Activated CD8-positive, alpha-beta memory T cell treated with anti-CD3 and anti-CD28 coated beads, Interleukin-2, amount 10 ng/mL, durations not matched to agents 7 days and 5 days (primary cell): Measurements from ENCODE around the gene CALM3. TPM values are rescaled to one million over a fixed set of nuclear protein-coding genes. Genes with fewer than 3 reads are reported as not detected.
"Not testable (repeated sequence)": the region's sequence is repeated elsewhere in the genome, so short reads cannot be mapped to it uniquely, and the experiment has no call there.

Source experiments
- ATAC-seq: fragments of 150-1000 bp; cut with Tn5 transposase; one replicate; pipeline ENCODE4 v1.10.0; 2021; ENCODE audit warnings: moderate library complexity
- CTCF ChIA-PET: fragments of 350-600 bp; sonication (Branson Sonifier 250); formaldehyde crosslinking; loops from one replicate; lab custom pipeline; 2021; ENCODE audit warnings: antibody characterized with exemption; lab: Charles Lee
- DNase-seq: peaks from one replicate; pipeline ENCODE4 v3.0.0-alpha.2; 2020
- H3K27ac Mint-ChIP-seq: one replicate; pipeline ENCODE4 v1.8.0; 2021; ENCODE audit warnings: mild to moderate bottlenecking, mixed read lengths
- H3K27me3 Mint-ChIP-seq: one replicate; pipeline ENCODE4 v1.8.0; 2021; ENCODE audit warnings: mixed read lengths
- H3K36me3 Mint-ChIP-seq: one replicate; pipeline ENCODE4 v1.8.0; 2021; ENCODE audit warnings: mild to moderate bottlenecking, mixed read lengths
- H3K4me1 Mint-ChIP-seq: one replicate; pipeline ENCODE4 v1.8.0; 2021; ENCODE audit warnings: mixed read lengths
- H3K4me3 Mint-ChIP-seq: one replicate; pipeline ENCODE4 v1.8.0; 2021; ENCODE audit warnings: mild to moderate bottlenecking, moderate library complexity, mixed read lengths
- H3K9me3 Mint-ChIP-seq: one replicate; pipeline ENCODE4 v1.8.0; 2022; ENCODE audit warnings: low read depth, mixed read lengths
- total RNA-seq, 2 experiments: library from RNA; stranded (reverse); gene quantifications; one replicate each; pipeline ENCODE4 v1.2.3, GENCODE V29; 2021

The CALM3 gene
- 100 to 1,000 TPM; 497 to 498 TPM for total RNA-seq

GRCh38 chr19:46601318-46602224, at the start of gene CALM3:
TSS of gene CALM3 (plus strand) at chr19:46601330. CDS start at chr19:46601435, 105 bp downstream.
- ATAC-seq (no peak), DNase-seq (no peak)
- CTCF ChIA-PET: interaction anchor here (0.7 to 4.4 kb wide), 10 partner anchors 11 to 223 kb away, joined by 3 to 93 read pairs (median 4); partner anchors contain the start of gene DACT3
- peaks cover 38% of the 10 kb centered on the region for H3K4me1 Mint-ChIP-seq
- peaks cover 8% of the 10 kb centered on the region for H3K27me3 Mint-ChIP-seq
- peak within 1 kb of the TSS; percentile 98 for H3K4me3 Mint-ChIP-seq
- H3K36me3 Mint-ChIP-seq: peaks cover 26% of the 10 kb centered on the region
- peak within 1 kb of the TSS; percentile 100 for H3K27ac Mint-ChIP-seq
- no peaks in the 10 kb centered on the region for H3K9me3 Mint-ChIP-seq

DNA sequence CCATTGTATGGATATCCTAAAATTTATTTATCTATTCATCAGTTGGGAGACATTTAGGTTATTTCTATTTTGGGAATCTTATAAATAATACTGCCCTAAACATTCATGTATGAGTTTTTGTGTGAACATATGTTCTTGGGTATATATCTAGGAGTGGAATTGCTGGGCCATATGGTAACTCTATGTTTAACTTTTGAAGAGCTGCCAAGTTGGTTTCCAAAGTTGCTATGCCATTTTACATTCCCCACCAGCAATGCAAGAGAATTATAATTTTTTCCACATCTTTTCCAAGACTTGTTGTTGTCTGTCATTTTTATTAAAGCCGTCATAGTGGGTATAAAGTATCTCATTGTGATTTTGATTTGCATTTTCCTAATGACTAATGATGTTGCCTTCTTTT, 48.2 kb upstream of the CALM3 start:
- H3K4me1 Mint-ChIP-seq: no peaks in the 10 kb centered on the region
- CTCF ChIA-PET: interaction anchor here (1.8 kb wide), 1 partner anchor 10 kb away, joined by 6 read pairs; no protein-coding TSS in a partner anchor

GRCh38 chr19:46554161-46554560, 47.0 kb upstream of the CALM3 start:
- Mint-ChIP-seq H3K36me3 (peaks cover 3% of the 10 kb centered on the region), H3K4me1 (no peaks in the 10 kb centered on the region), H3K27me3 (peaks cover 36% of the 10 kb centered on the region), H3K27ac (no peak overlapping the region), H3K4me3 (no peak overlapping the region), H3K9me3 (peaks cover 9% of the 10 kb centered on the region)
- ATAC-seq: no peak
- no peak for DNase-seq
- CTCF ChIA-PET: interaction anchor here (1.8 kb wide), 1 partner anchor 11 kb away, joined by 6 read pairs; no protein-coding TSS in a partner anchor

More for the DNA sequence above, 48.2 kb upstream of the CALM3 start:
- Mint-ChIP-seq H3K27me3 (peaks cover 36% of the 10 kb centered on the region), H3K4me3 (no peak overlapping the region), H3K9me3 (peaks cover 9% of the 10 kb centered on the region), H3K36me3 (peaks cover 3% of the 10 kb centered on the region), H3K27ac (no peak overlapping the region)
- no peak for ATAC-seq
- no peak for DNase-seq

DNA sequence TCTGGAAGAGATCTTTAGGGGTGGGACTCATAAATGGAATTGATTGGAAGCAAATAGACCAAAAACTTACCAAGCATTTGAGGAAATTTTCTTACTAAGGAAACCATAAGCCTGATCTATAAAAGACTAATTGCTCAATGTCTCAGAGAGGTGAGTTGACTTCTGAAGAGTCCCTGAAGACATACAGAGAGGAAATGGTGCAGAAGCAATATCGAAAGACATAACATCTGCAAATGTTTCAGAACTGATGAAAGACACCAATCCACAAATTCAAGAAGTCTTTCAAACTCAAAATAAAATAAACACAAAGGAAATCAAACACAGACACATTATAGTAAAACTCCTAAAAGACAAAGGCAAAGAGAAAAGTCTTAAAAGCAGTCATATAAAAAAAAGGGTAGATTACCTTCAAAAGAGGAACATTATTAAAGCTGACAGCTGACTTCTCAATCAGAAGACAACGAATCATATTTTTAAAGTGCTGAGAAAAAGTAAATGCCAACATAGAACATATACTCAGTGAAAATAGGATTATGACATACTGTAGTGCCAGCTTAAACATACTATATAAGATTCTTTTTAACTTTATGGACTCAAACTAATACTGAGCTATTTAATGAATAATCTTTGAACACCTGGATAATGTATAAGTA, 45.4 kb upstream of the CALM3 start:
- Mint-ChIP-seq H3K27ac (no peak overlapping the region), H3K4me1 (no peaks in the 10 kb centered on the region), H3K4me3 (no peak overlapping the region), H3K27me3 (peaks cover 36% of the 10 kb centered on the region), H3K36me3 (peaks cover 3% of the 10 kb centered on the region), H3K9me3 (peaks cover 6% of the 10 kb centered on the region)
- no peak for ATAC-seq
- CTCF ChIA-PET: interaction anchor here (1.7 kb wide), 1 partner anchor 28 kb away, joined by 4 read pairs; no protein-coding TSS in a partner anchor
- DNase-seq: no peak

DNA sequence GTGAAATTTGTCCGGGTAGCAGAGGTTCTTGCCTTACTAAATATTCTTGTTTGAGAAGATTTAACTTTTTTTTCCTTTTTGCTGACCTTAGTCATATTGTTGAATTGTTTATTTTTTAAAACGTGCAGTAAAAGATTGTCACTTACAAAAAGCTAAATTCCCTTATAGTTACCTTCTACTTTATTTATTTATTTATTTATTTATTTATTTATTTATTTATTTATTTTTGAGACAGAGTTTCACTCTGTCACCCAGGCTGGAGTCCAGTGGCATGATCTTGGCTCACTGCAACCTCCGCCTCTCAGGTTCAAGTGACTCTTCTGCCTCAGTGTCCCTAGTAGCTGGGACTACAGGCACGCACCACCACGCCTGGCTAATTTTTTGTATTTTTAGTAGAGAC, 44.7 kb upstream of the CALM3 start:
- not testable (repeated sequence) for H3K27ac Mint-ChIP-seq, H3K4me3 Mint-ChIP-seq, ATAC-seq, H3K36me3 Mint-ChIP-seq, H3K4me1 Mint-ChIP-seq, H3K9me3 Mint-ChIP-seq, DNase-seq
- peaks cover 31% of the 10 kb centered on the region for H3K27me3 Mint-ChIP-seq
- CTCF ChIA-PET: interaction anchor here (1.7 kb wide), 1 partner anchor 29 kb away, joined by 4 read pairs; no protein-coding TSS in a partner anchor

DNA sequence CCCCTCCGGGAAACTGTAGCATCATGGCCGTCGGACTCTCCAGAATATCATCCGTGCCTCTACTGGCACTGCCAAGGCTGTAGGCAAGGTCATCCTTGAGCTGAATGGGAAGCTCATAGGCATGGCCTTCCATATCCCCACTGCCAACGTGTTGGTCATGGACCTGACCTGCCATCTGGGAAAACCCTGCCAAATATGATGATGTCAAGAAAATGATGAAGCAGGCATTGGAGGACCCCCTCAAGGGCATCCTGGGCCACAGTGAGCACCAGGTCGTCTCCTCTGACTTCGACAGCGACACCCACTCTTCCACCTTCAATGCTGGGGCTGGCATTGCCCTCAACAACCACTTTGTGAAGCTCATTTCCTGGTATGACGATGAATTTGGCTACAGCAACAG, 41.9 kb upstream of the CALM3 start:
- no peaks in the 10 kb centered on the region for H3K9me3 Mint-ChIP-seq
- H3K27ac Mint-ChIP-seq: no peak overlapping the region
- peaks cover 2% of the 10 kb centered on the region for H3K36me3 Mint-ChIP-seq
- ATAC-seq: no peak
- DNase-seq: no peak
- CTCF ChIA-PET: no interaction called here
- peaks cover 16% of the 10 kb centered on the region for H3K27me3 Mint-ChIP-seq
- peaks cover 3% of the 10 kb centered on the region for H3K4me1 Mint-ChIP-seq
- no peak overlapping the region for H3K4me3 Mint-ChIP-seq

GRCh38 chr19:46559675-46560074, 41.5 kb upstream of the CALM3 start:
- H3K27ac Mint-ChIP-seq, H3K4me1 Mint-ChIP-seq, H3K9me3 Mint-ChIP-seq, ATAC-seq, DNase-seq, H3K4me3 Mint-ChIP-seq, CTCF ChIA-PET, H3K36me3 Mint-ChIP-seq: not testable (repeated sequence)
- H3K27me3 Mint-ChIP-seq: peaks cover 12% of the 10 kb centered on the region

- Mint-ChIP-seq H3K36me3 (peaks cover 2% of the 10 kb centered on the region), H3K27ac (no peak overlapping the region), H3K27me3 (no peaks in the 10 kb centered on the region), H3K9me3 (no peaks in the 10 kb centered on the region), H3K4me1 (peaks cover 10% of the 10 kb centered on the region), H3K4me3 (no peak overlapping the region)
- DNase-seq: no peak
- no peak for ATAC-seq
- CTCF ChIA-PET: interaction anchor here (1.2 to 1.4 kb wide), 2 partner anchors 17 to 18 kb away, joined by 3 read pairs; no protein-coding TSS in a partner anchor
Observed at GRCh38 chr19:46564701-46565100, 36.4 kb upstream of the CALM3 start.

DNA sequence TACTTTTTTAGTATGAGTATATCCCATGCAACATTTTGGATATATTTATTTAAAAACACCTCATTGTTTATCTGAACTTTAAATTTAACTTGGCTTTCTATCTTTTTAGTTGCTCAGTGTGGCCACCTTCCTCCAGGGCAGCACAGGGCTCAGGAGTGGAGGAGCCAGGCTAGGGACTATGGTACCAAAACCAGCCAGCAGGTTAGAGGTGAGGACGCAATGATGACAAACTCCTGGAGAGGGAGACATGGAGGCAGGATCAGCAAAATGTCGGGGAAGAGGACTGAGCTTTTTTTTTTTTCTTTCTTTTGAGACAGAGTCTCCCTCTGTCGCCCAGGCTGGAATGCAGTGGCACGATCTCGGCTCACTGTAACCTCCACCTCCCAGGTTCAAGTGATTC, 29.6 kb upstream of the CALM3 start:
- DNase-seq: no peak

GRCh38 chr19:46573679-46574498, 27.2 kb upstream of the CALM3 start:
- Mint-ChIP-seq H3K9me3 (no peaks in the 10 kb centered on the region), H3K4me1 (peaks cover 7% of the 10 kb centered on the region), H3K27me3 (peaks cover 12% of the 10 kb centered on the region), H3K4me3 (no peak overlapping the region), H3K27ac (no peak overlapping the region), H3K36me3 (no peaks in the 10 kb centered on the region)
- CTCF ChIA-PET: interaction anchor here (1.4 kb wide), 1 partner anchor 145 kb away, joined by 3 read pairs; no protein-coding TSS in a partner anchor
- no peak for DNase-seq
- no peak for ATAC-seq

More for the DNA sequence above, 29.6 kb upstream of the CALM3 start:
- Mint-ChIP-seq H3K4me3 (no peak overlapping the region), H3K36me3 (no peaks in the 10 kb centered on the region), H3K27me3 (peaks cover 11% of the 10 kb centered on the region), H3K4me1 (peaks cover 5% of the 10 kb centered on the region), H3K27ac (no peak overlapping the region), H3K9me3 (no peaks in the 10 kb centered on the region)
- CTCF ChIA-PET: no interaction called here
- ATAC-seq: no peak

GRCh38 chr19:46574533-46574932, 26.6 kb upstream of the CALM3 start:
- CTCF ChIA-PET: no interaction called here
- H3K27ac Mint-ChIP-seq: no peak overlapping the region
- peaks cover 18% of the 10 kb centered on the region for H3K27me3 Mint-ChIP-seq
- DNase-seq (no peak), ATAC-seq (no peak)
- H3K4me1 Mint-ChIP-seq: peaks cover 7% of the 10 kb centered on the region
- no peak overlapping the region for H3K4me3 Mint-ChIP-seq
- no peaks in the 10 kb centered on the region for H3K9me3 Mint-ChIP-seq
- no peaks in the 10 kb centered on the region for H3K36me3 Mint-ChIP-seq

DNA sequence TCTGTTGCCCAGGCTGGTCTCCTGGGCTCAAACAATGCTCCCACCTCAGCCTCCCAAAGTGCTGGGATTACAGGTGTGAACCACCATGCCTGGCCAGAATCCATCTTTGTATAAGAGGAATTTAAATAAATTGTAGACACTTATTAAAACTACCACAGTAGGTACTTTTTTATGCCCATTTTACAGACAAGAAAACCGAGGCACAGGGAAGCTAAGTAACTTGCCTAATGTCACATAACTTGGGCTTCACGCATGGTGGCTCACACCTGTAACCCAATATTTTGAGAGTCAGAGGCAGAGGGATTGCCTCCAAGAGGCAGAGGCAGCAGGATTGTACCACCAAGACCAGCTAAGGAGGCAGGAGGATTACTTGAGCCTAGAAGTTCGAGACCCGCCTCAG, 22.7 kb upstream of the CALM3 start:
- DNase-seq: no peak
- H3K27me3 Mint-ChIP-seq: peaks cover 19% of the 10 kb centered on the region
- CTCF ChIA-PET: no interaction called here
- H3K36me3 Mint-ChIP-seq: no peaks in the 10 kb centered on the region
- H3K4me3 Mint-ChIP-seq: no peak overlapping the region
- H3K9me3 Mint-ChIP-seq: no peaks in the 10 kb centered on the region
- no peak for ATAC-seq
- H3K27ac Mint-ChIP-seq: no peak overlapping the region
- H3K4me1 Mint-ChIP-seq: peaks cover 7% of the 10 kb centered on the region
